GM10266 (cell line): Measurements from ENCODE around the gene PLXDC2.
"Not testable (repeated sequence)": the region's sequence is repeated elsewhere in the genome, so short reads cannot be mapped to it uniquely, and the experiment has no call there.

Source experiments
- DNase-seq: peaks from one replicate; pipeline ENCODE4 v3.0.0; 2012; ENCODE audit errors: extremely low spot score
- CTCF ChIP-seq: IDR thresholded peaks from 2 replicates; pipeline ENCODE4 v1.5.1; 2012; ENCODE audit warnings: mild to moderate bottlenecking, low read depth; ENCODE audit not compliant: control insufficient read depth, insufficient read depth; ENCODE audit errors: missing control alignments

The PLXDC2 gene

GRCh38 chr10:20200758-20201157, 384.5 kb downstream of the PLXDC2 start:
- DNase-seq = no peak

GRCh38 chr10:20202337-20202736, 386.1 kb downstream of the PLXDC2 start:
- DNase-seq = no peak
- no peak for TF ChIP-seq CTCF

More at GRCh38 chr10:20200758-20201157, 384.5 kb downstream of the PLXDC2 start:
- TF ChIP-seq CTCF = no peak

- no peak for TF ChIP-seq CTCF
- no peak for DNase-seq
Observed at GRCh38 chr10:20207653-20208052, 391.4 kb downstream of the PLXDC2 start.

GRCh38 chr10:20209098-20209497, 392.9 kb downstream of the PLXDC2 start:
- DNase-seq = not testable (repeated sequence)

- DNase-seq = no peak
- no peak for TF ChIP-seq CTCF
Observed at GRCh38 chr10:20215547-20216152, 399.4 kb downstream of the PLXDC2 start.

- DNase-seq = no peak
- TF ChIP-seq CTCF = no peak
Observed at GRCh38 chr10:20221356-20221755, 405.1 kb downstream of the PLXDC2 start.

GRCh38 chr10:20228729-20229128, 412.5 kb downstream of the PLXDC2 start:
- no peak for DNase-seq
- TF ChIP-seq CTCF = no peak
